Spleen (tissue), 11 donors: ENCODE data around the gene ARSA. TPM values are rescaled to one million over a fixed set of nuclear protein-coding genes. Genes with fewer than 3 reads are reported as not detected.
"Not testable (repeated sequence)": the region's sequence is repeated elsewhere in the genome, so short reads cannot be mapped to it uniquely, and the experiment has no call there.

ENCODE experiments used
- DNase-seq: peaks from one replicate; pipeline ENCODE4 v3.0.0-alpha.2; 2020
- H3K27ac ChIP-seq, 8 donors: fragments of 200-600 bp; sonication (generic) in 7 of 8; 1 replicate in 4 of 8; 2 replicates in 4 of 8; pipeline versions ENCODE4 v1.5.0 to v1.8.0; 2016 to 2021; ENCODE audit warnings: inconsistent platforms in 4 of 8, mild to moderate bottlenecking in 4 of 8, moderate library complexity in 1 of 8
- H3K27me3 ChIP-seq, 7 donors: fragments of 200-600 bp; sonication (generic) in 6 of 7; replicated peaks in 1 of 7; 1 replicate in 4 of 7; 2 replicates in 3 of 7; pipeline versions ENCODE4 v1.5.0 to v1.8.0; 2016 to 2021; ENCODE audit warnings: inconsistent platforms in 3 of 7, mild to moderate bottlenecking in 1 of 7
- H3K36me3 ChIP-seq, 6 donors: fragments of 200-600 bp; sonication (generic) in 5 of 6; 1 replicate in 4 of 6; 2 replicates in 2 of 6; pipeline versions ENCODE4 v1.5.0 to v1.8.0; 2016 to 2021; ENCODE audit warnings: inconsistent platforms in 2 of 6
- H3K4me1 ChIP-seq, 6 donors: fragments of 200-600 bp; sonication (generic) in 5 of 6; 1 replicate in 3 of 6; 2 replicates in 3 of 6; pipeline versions ENCODE4 v1.5.0 to v1.8.0; 2016 to 2021; ENCODE audit warnings: inconsistent platforms in 3 of 6
- H3K4me3 ChIP-seq, 8 donors: fragments of 200-600 bp; sonication (generic) in 7 of 8; 1 replicate in 4 of 8; 2 replicates in 4 of 8; pipeline versions ENCODE4 v1.5.0 to v1.8.0; 2016 to 2021; ENCODE audit warnings: inconsistent platforms in 4 of 8, mild to moderate bottlenecking in 4 of 8, moderate library complexity in 2 of 8
- H3K9me3 ChIP-seq, 8 donors: fragments of 200-600 bp; sonication (generic) in 7 of 8; 1 replicate in 4 of 8; 2 replicates in 4 of 8; pipeline versions ENCODE4 v1.5.0 to v1.8.0; 2016 to 2021; ENCODE audit warnings: inconsistent platforms in 4 of 8
- CTCF ChIP-seq, 11 experiments: fragments of 200-600 bp in 7 of 11; fragments of 450-650 bp in 4 of 11; sonication (generic) in 4 of 11; IDR thresholded peaks in 8 of 11; conservative IDR thresholded peaks in 3 of 11; 1 replicate in 7 of 11; 2 replicates in 4 of 11; pipeline versions ENCODE4 v1.4.0 to v1.8.0; 2016 to 2021; ENCODE audit warnings: antibody characterized with exemption in 11 of 11, inconsistent platforms in 4 of 11, mild to moderate bottlenecking in 1 of 11
- POLR2A ChIP-seq, 3 donors: fragments of 450-650 bp; IDR thresholded peaks; one replicate each; pipeline ENCODE4 v1.5.1; 2017; ENCODE audit warnings: antibody characterized with exemption in 3 of 3, mild to moderate bottlenecking in 1 of 3
- POLR2AphosphoS5 ChIP-seq, 3 donors: sonication (generic); formaldehyde crosslinking; IDR thresholded peaks; one replicate each; pipeline ENCODE4 v1.5.1; 2017; ENCODE audit warnings: antibody characterized with exemption in 3 of 3
- WGBS, 5 donors: extraction: QIAGEN DNeasy Blood & Tissue Kit in 3 of 5; methylation state at CpG; one replicate each; pipeline versions ENCODE4 v1.1.5 to v1.1.7; 2013 to 2018; 5-methylcytosine and 5-hydroxymethylcytosine counted together
- intact Hi-C: fragments of 100-400 bp; cut with DNase I; formaldehyde crosslinking; loops from one replicate; pipeline ENCODE4 v1.15.0; 2023; ENCODE audit warnings: low total_unique reads
- polyA plus RNA-seq, 3 donors: library from polyadenylated mRNA; stranded (reverse); fragments of 200-250 nt; gene quantifications; one replicate each; pipeline ENCODE4 v1.2.1, GENCODE V29; 2013
- total RNA-seq, 7 donors: library from RNA; depleted of rRNA in 3 of 7; stranded (reverse); fragments of >200 nt in 3 of 7; fragmentation: NEBNext Ultra II Directional in 4 of 7; extraction: Animal tissue kit (Norgen Biotek cat#: 25700) in 4 of 7; gene quantifications; one replicate each; pipeline versions ENCODE4 v1.1.0 to v1.2.1, GENCODE V29; 2016 to 2021
- donor health status: healthy with polysubstance abuse.
- donor health status: DM: no; HTN: no; CAD: no; lungs with moderate emphysema.
- donor health status: DM: no; HTN: no; CAD: no.
- donor health status: Bipolar disorder and iron deficiency.
- donor health status: healthy.
- donor health status: DM: no; HTN: no; CAD: no.
- donor health status: DM: yes; HTN: yes; CAD: no.

Gene ARSA
- total and polyA plus RNA-seq, 10 donors = 26.0 to 108 (median 64.7) TPM

- Histone ChIP-seq H3K4me1 (peaks cover 20 to 53% (median 38%) of the 10 kb centered on the region in 6 donors), H3K27ac (peak overlapping the region; percentile 70 to 93 (median 88)), H3K36me3 (peaks cover 0 to 23% (median 15%) of the 10 kb centered on the region in 6 donors), H3K27me3 (no peaks in the 10 kb centered on the region), H3K4me3 (peak overlapping the region; percentile 18 to 70 (median 38)), H3K9me3 (no peaks in the 10 kb centered on the region)
- peak; percentile 85 for DNase-seq
- TF ChIP-seq POLR2A (IDR thresholded peaks at IDR 0.05) = peak in 1 of 3 donors; percentile 24
- peak in 1 of 3 donors; percentile 85 for TF ChIP-seq POLR2AphosphoS5 (IDR thresholded peaks at IDR 0.05)
- TF ChIP-seq CTCF (IDR thresholded peaks at IDR 0.05 in 8 of 11, conservative IDR thresholded peaks at IDR 0.05 in 3 of 11) = no peak
- 7 to 20% (median 13%) methylated on average over 9 to 10 of the region's 10 CpGs for WGBS, 5 donors
- intact Hi-C loops = no loop called here
These were observed 6.5 kb downstream of the ARSA start for GRCh38 chr22:50621356-50621880.

GRCh38 chr22:50620593-50621355 is 7.2 kb downstream of the ARSA start:
- peak; percentile 91 for DNase-seq
- peak overlapping the region; percentile 18 to 70 (median 38) for H3K4me3 ChIP-seq
- peaks cover 0 to 16% (median 9%) of the 10 kb centered on the region in 6 donors for H3K36me3 ChIP-seq
- H3K27me3 ChIP-seq = no peaks in the 10 kb centered on the region
- H3K9me3 ChIP-seq = no peaks in the 10 kb centered on the region
- intact Hi-C loops = no loop called here
- peak overlapping the region in 7 of 8 donors; percentile 81 to 93 (median 88) for H3K27ac ChIP-seq
- WGBS, 5 donors = 2 to 9% (median 4%) methylated on average over 22 to 25 of the region's 25 CpGs
- no peak for TF ChIP-seq POLR2A (IDR thresholded peaks at IDR 0.05)
- TF ChIP-seq CTCF (IDR thresholded peaks at IDR 0.05 in 8 of 11, conservative IDR thresholded peaks at IDR 0.05 in 3 of 11) = peak; percentile 3 to 95 (median 87)
- TF ChIP-seq POLR2AphosphoS5 (IDR thresholded peaks at IDR 0.05) = peak in 2 of 3 donors; percentile 62 to 72
- H3K4me1 ChIP-seq = peaks cover 17 to 47% (median 34%) of the 10 kb centered on the region in 6 donors

GRCh38 chr22:50614296-50614695 is 13.7 kb downstream of the ARSA start:
- intact Hi-C loops, H3K27ac ChIP-seq, H3K36me3 ChIP-seq, H3K9me3 ChIP-seq, H3K4me1 ChIP-seq, H3K4me3 ChIP-seq, DNase-seq: not testable (repeated sequence)
- H3K27me3 ChIP-seq = peaks cover 0 to 46% (median 8%) of the 10 kb centered on the region in 7 donors
- 64 to 95% (median 82%) methylated on average over 3 of the region's 3 CpGs for WGBS, 5 donors

GRCh38 chr22:50613291-50613981 is 14.5 kb downstream of the ARSA start:
- TF ChIP-seq CTCF (IDR thresholded peaks at IDR 0.05 in 8 of 11, conservative IDR thresholded peaks at IDR 0.05 in 3 of 11) = no peak
- Histone ChIP-seq H3K36me3 (no peaks in the 10 kb centered on the region), H3K27ac (no peak overlapping the region), H3K4me3 (no peak overlapping the region), H3K9me3 (no peaks in the 10 kb centered on the region), H3K27me3 (peaks cover 0 to 47% (median 8%) of the 10 kb centered on the region in 7 donors), H3K4me1 (peaks cover 0 to 8% (median 0%) of the 10 kb centered on the region in 6 donors)
- intact Hi-C loops = no loop called here
- peak; percentile 69 for DNase-seq
- WGBS, 5 donors = 79 to 85% (median 83%) methylated on average over 22 of the region's 22 CpGs
